ENCODE measurements around the gene RCAN2.

DNA sequence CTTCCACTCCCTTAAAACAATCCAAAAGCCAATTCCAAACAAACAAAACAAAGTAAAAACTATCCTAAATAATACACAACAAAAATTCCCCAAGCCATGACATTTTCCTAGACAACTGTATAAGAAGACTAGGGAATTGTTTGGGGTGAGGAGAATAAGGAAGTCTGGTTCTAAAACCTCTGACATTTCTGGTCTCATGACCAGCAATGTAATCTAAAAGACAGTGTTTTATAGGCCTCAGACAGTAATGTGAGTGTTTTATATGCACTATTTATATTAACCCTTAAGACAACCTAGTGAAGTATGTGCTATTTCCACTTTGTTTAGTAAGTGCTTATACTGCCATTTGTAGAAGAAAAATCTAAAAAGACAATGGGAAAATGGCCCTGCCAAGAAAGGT, 13.0 kb upstream of the RCAN2 start:
- TF ChIP-seq POLR2AphosphoS5 (IDR thresholded peaks at IDR 0.05; ENCODE audit: low read depth, low read length) = no peak
- TF ChIP-seq POLR2A (IDR thresholded peaks at IDR 0.05; ENCODE audit: low read depth, low read length) = no peak
- TF ChIP-seq TAF1 (IDR thresholded peaks at IDR 0.05; ENCODE audit: borderline replicate concordance, low read depth, low read length) = no peak

Measured in GM12892 (cell line).